A673 (cell line): ENCODE results near the gene PRR12. TPM values are rescaled to one million over a fixed set of nuclear protein-coding genes. Genes with fewer than 3 reads are reported as not detected.

Experiments
- Bru-seq: library from RNA; stranded (reverse); fragments of 400-500 nt; gene quantifications from one replicate; lab custom pipeline; 2021; lab: Mats Ljungman, UMichigan
- BruChase-seq, 2 experiments: library from RNA; stranded (reverse); fragments of 400-500 nt; gene quantifications; one replicate each; lab custom pipeline; 2021; lab: Mats Ljungman, UMichigan
- BruUV-seq: library from RNA; stranded (reverse); fragments of 400-500 nt; replicated peaks from 2 replicates; lab custom pipeline; 2021; lab: Mats Ljungman, UMichigan
- CTCF ChIA-PET: fragments of 300-600 bp; sonication (Branson Sonifier 250); formaldehyde crosslinking; loops from one replicate; lab custom pipeline; 2022; ENCODE audit warnings: antibody characterized with exemption; lab: Charles Lee
- POLR2A ChIA-PET: fragments of 300-600 bp; sonication (Branson Sonifier 250); formaldehyde crosslinking; loops from one replicate; lab custom pipeline; 2022; ENCODE audit warnings: antibody characterized with exemption; ENCODE audit not compliant: low non-redundant PET; lab: Charles Lee
- DNase-seq: peaks from one replicate; pipeline ENCODE4 v3.0.0-alpha.2; 2015; ENCODE audit warnings: low spot score
- H3K27ac ChIP-seq: fragments of 200-600 bp; sonication (generic); 2 replicates; pipeline ENCODE4 v1.5.1; 2016; ENCODE audit warnings: mixed run types, low read depth, mild to moderate bottlenecking, mixed read lengths, antibody characterized with exemption, low read length; ENCODE audit not compliant: poor library complexity, severe bottlenecking
- H3K27me3 ChIP-seq: fragments of 200-600 bp; sonication (generic); replicated peaks from 2 replicates; pipeline ENCODE4 v1.6.1; 2017; ENCODE audit warnings: mixed run types, low read depth, mild to moderate bottlenecking, mixed read lengths, antibody characterized with exemption, low read length; ENCODE audit not compliant: insufficient read depth, poor library complexity
- H3K36me3 ChIP-seq: fragments of 200-600 bp; sonication (generic); 2 replicates; pipeline ENCODE4 v1.6.1; 2016; ENCODE audit warnings: mixed run types, mild to moderate bottlenecking, mixed read lengths, antibody characterized with exemption, low read length; ENCODE audit not compliant: insufficient read depth, poor library complexity, severe bottlenecking
- H3K4me1 ChIP-seq: fragments of 200-600 bp; sonication (generic); 2 replicates; pipeline ENCODE4 v1.6.1; 2017; ENCODE audit warnings: mixed run types, mild to moderate bottlenecking, mixed read lengths, antibody characterized with exemption, low read length; ENCODE audit not compliant: insufficient read depth, poor library complexity, severe bottlenecking
- H3K4me3 ChIP-seq: fragments of 200-600 bp; sonication (generic); 2 replicates; pipeline ENCODE4 v1.5.1; 2016; ENCODE audit warnings: low read depth, mixed run types, mild to moderate bottlenecking, mixed read lengths, low read length; ENCODE audit not compliant: poor library complexity, severe bottlenecking
- H3K9me3 ChIP-seq: fragments of 200-600 bp; sonication (generic); 2 replicates; pipeline ENCODE4 v1.6.1; 2016; ENCODE audit warnings: mixed run types, low read depth, mild to moderate bottlenecking, mixed read lengths, antibody characterized with exemption, low read length; ENCODE audit not compliant: poor library complexity, severe bottlenecking
- EZH2 ChIP-seq: fragments of 200-600 bp; sonication (generic); IDR thresholded peaks from 2 replicates; pipeline ENCODE4 v1.6.1; 2017; ENCODE audit warnings: borderline replicate concordance, low read depth, mild to moderate bottlenecking, mixed read lengths, antibody characterized with exemption, low read length; ENCODE audit not compliant: poor library complexity, severe bottlenecking
- intact Hi-C: fragments of 100-400 bp; cut with micrococcal nuclease; formaldehyde crosslinking; loops from one replicate; pipeline ENCODE4 v1.10.0; 2022; ENCODE audit not compliant: unreplicated experiment
- long read RNA-seq: library from polyadenylated mRNA; stranded (forward); transcript quantifications from one replicate; pipeline ENCODE4 v2.0.0, GENCODE V29; 2022
- total RNA-seq: library from RNA; stranded (reverse); gene quantifications from 2 replicates; pipeline ENCODE4 v1.2.3, GENCODE V29; 2021
- TF ChIP-seq, protein P1 (sequence below): fragments of 300-800, 200-600 bp; sonication (generic); conservative IDR thresholded peaks from 2 replicates; pipeline ENCODE4 v1.5.1; 2017; ENCODE audit warnings: low read depth, mild to moderate bottlenecking, antibody characterized with exemption, low read length, moderate library complexity, mixed read lengths

Gene PRR12
- total RNA-seq (51.4 and 54.0 TPM in 2 replicates), Bru-seq, nascent RNA (percentile 60 among the genes with signal in this experiment), BruChase-seq, experiment 1, labeled RNA remaining after a 2-hour chase (percentile 72 among the genes with signal in this experiment), BruChase-seq, experiment 2, labeled RNA remaining after a 6-hour chase (percentile 87 among the genes with signal in this experiment)
- long read RNA-seq, partial matches to known transcripts: 6 of 12 reads
- long read RNA-seq, other reads (novel, unspliced or antisense): 6 of 12 reads

DNA sequence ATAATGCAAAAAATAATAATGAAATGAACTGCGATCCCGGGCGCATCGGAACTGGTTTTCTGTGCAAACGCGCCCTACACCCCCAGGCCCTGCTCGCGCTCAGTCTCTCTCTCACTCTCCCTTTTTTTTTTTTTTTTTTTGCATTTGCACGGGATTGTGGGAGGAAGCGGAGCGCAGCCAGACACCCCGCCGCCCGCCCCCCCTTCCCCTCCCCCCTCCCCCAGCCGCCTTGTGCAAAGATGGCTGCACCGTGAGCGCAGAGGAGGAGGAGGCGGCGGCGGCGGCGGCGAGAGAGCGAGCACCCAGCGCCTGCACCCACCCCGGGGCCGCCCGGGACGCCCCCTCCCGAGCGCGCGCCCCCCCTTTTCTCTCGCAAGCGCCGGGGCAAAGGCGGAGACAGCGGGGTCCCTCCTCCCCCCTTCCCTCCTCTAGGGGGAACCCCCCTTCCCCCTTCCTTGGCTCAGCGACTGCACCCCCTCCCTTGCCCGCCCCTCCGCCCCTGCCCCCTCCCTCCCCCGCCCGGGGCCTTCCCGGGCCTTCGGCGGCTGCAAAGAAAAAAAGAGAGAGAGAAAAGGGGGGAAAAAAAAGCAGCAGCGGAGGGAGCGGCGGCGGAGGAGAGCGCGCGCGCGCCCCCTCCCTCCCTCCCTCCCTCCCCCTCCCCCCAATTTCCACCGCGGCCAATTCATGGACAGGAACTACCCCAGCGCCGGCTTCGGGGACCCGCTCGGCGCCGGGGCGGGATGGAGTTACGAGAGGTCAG lies at the start of gene PRR12:
PRR12 (plus strand) TSS at position 212 of the 760 bp plus-strand sequence; CDS start at position 685, 473 bp downstream.
- no TSS peak for BruUV-seq

DNA sequence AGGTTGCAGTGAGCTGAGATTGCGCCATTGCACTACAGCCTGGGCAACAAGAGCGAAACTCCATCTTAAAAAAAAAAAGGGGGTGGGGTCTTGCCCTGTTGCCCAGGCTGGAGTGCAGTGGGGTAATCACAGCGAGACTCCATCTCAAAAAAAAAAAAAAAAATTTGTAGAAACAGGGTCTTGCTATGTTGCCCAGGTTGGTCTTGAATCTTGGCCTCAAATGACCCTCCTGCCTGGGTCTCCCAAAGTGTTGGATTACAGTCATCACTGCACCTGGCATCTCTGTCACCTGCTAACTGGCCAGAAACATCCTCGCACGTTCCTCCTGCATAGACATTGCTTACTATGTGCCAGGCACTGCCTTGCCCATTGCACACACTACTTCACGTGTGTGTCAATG lies 49.1 kb upstream of the PRR12 start:
- CTCF ChIA-PET: no interaction called here
- Histone ChIP-seq H3K27me3 (no peaks in the 10 kb centered on the region), H3K9me3 (no peaks in the 10 kb centered on the region), H3K27ac (no peak overlapping the region), H3K36me3 (peaks cover 57% of the 10 kb centered on the region), H3K4me1 (no peaks in the 10 kb centered on the region), H3K4me3 (no peak overlapping the region)
- no TSS peak for BruUV-seq
- DNase-seq: no peak
- POLR2A ChIA-PET: no interaction called here
- TF ChIP-seq, protein P1, sequence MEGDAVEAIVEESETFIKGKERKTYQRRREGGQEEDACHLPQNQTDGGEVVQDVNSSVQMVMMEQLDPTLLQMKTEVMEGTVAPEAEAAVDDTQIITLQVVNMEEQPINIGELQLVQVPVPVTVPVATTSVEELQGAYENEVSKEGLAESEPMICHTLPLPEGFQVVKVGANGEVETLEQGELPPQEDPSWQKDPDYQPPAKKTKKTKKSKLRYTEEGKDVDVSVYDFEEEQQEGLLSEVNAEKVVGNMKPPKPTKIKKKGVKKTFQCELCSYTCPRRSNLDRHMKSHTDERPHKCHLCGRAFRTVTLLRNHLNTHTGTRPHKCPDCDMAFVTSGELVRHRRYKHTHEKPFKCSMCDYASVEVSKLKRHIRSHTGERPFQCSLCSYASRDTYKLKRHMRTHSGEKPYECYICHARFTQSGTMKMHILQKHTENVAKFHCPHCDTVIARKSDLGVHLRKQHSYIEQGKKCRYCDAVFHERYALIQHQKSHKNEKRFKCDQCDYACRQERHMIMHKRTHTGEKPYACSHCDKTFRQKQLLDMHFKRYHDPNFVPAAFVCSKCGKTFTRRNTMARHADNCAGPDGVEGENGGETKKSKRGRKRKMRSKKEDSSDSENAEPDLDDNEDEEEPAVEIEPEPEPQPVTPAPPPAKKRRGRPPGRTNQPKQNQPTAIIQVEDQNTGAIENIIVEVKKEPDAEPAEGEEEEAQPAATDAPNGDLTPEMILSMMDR: no peak
- no peak for TF ChIP-seq EZH2
- intact Hi-C loops: no loop called here

More for the DNA sequence above, at the start of gene PRR12:
- H3K27ac ChIP-seq: peak within 1 kb of the TSS; percentile 97
- H3K4me3 ChIP-seq: peak within 1 kb of the TSS; percentile 80
- no peaks in the 10 kb centered on the region for H3K27me3 ChIP-seq
- no peaks in the 10 kb centered on the region for H3K9me3 ChIP-seq
- peaks cover 7% of the 10 kb centered on the region for H3K4me1 ChIP-seq
- TF ChIP-seq EZH2: no peak
- TF ChIP-seq, protein P1: no peak
- intact Hi-C loops: loop anchor here (5.0 kb wide), 2 partner anchors 86 to 221 kb away; partner anchors contain the start of genes FUZ and PRMT1
- CTCF ChIA-PET: no interaction called here
- peak; percentile 88 for DNase-seq
- peaks cover 25% of the 10 kb centered on the region for H3K36me3 ChIP-seq
- POLR2A ChIA-PET: no interaction called here

DNA sequence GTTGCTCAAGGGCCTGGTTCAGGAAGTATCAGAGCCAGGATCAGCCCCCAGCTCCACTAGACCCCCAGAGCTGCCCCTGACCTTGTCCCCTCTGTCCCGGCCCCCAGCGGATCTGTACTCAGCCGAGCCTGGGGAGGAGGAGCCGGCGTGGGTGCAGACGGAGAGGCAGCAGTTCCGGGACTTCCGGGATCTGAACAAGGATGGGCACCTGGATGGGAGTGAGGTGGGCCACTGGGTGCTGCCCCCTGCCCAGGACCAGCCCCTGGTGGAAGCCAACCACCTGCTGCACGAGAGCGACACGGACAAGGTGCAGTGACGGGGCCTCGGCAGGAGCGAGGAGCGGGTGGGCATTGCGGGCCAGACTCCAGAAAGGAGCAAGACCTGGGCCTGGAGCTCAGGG lies 48.5 kb upstream of the PRR12 start:
- no peak overlapping the region for H3K4me3 ChIP-seq
- intact Hi-C loops: no loop called here
- H3K27me3 ChIP-seq: no peaks in the 10 kb centered on the region
- H3K4me1 ChIP-seq: peaks cover 4% of the 10 kb centered on the region
- POLR2A ChIA-PET: no interaction called here
- CTCF ChIA-PET: no interaction called here
- DNase-seq: no peak
- H3K36me3 ChIP-seq: peaks cover 52% of the 10 kb centered on the region
- H3K27ac ChIP-seq: no peak overlapping the region
- no peaks in the 10 kb centered on the region for H3K9me3 ChIP-seq
- TF ChIP-seq, protein P1: no peak
- TF ChIP-seq EZH2: no peak
- BruUV-seq: no TSS peak
